GM12878 (cell line): ENCODE data around the gene CD9.

Source experiments
- CREM ChIP-seq: IDR thresholded peaks from 2 replicates; pipeline ENCODE4 v1.6.1; 2014; ENCODE audit warnings: antibody characterized with exemption, low read depth
- CTCF ChIP-seq, 3 experiments: IDR thresholded peaks in 2 of 3; conservative IDR thresholded peaks in 1 of 3; 2 replicates each; pipeline ENCODE4 v1.5.1; 2011; ENCODE audit warnings: low read depth in 3 of 3, low read length in 3 of 3, mild to moderate bottlenecking in 3 of 3, control low read depth in 2 of 3, moderate library complexity in 2 of 3, inconsistent platforms in 1 of 3, mixed read lengths in 1 of 3; ENCODE audit not compliant: control insufficient read depth in 2 of 3, insufficient read depth in 1 of 3; ENCODE audit errors: extremely low read depth in 1 of 3
- RAD21 ChIP-seq: IDR thresholded peaks from 2 replicates; pipeline ENCODE4 v1.6.1; 2011; ENCODE audit warnings: mild to moderate bottlenecking, low read depth, low read length, moderate library complexity; ENCODE audit not compliant: insufficient read depth
- RAD51 ChIP-seq: fragments of 450-650 bp; IDR thresholded peaks from 2 replicates; pipeline ENCODE4 v1.6.1; 2016; ENCODE audit warnings: moderate library complexity, mild to moderate bottlenecking, inconsistent platforms
- ZNF24 ChIP-seq: fragments of 450-650 bp; IDR thresholded peaks from 2 replicates; pipeline ENCODE4 v1.6.1; 2017; ENCODE audit warnings: antibody characterized with exemption, mild to moderate bottlenecking
- TF ChIP-seq, protein P1 (sequence below): IDR thresholded peaks from 2 replicates; pipeline ENCODE4 v1.6.1; 2012; ENCODE audit warnings: low read depth, low read length, improper control_type of control experiment
- TF ChIP-seq, protein P2 (sequence below): fragments of 450-650 bp; IDR thresholded peaks from 2 replicates; pipeline ENCODE4 v1.6.1; 2017; ENCODE audit warnings: mild to moderate bottlenecking, moderate library complexity

DNA sequence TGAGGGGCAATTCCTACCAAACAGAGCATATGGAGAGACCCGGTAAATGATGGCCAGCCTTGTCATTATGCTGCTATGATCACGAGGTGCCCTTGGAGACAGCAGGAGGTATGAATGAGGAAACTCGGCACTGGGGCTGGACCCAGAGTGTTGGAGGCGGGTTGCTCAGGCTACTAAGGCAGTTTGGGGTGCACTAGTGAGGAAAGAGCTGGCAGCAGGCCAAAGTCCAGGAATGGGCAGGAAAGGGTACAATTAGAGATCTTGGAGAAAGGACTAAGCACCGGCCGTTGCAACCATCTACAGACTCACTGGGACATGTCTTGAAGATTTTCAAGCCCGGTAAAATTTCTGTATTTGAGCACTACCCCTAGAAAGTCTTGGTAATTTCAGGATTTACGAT is 54.3 kb downstream of the CD9 start:
- TF ChIP-seq, protein P1, sequence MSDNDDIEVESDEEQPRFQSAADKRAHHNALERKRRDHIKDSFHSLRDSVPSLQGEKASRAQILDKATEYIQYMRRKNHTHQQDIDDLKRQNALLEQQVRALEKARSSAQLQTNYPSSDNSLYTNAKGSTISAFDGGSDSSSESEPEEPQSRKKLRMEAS, result no peak
- no peak for TF ChIP-seq ZNF24
- TF ChIP-seq, protein P2, sequence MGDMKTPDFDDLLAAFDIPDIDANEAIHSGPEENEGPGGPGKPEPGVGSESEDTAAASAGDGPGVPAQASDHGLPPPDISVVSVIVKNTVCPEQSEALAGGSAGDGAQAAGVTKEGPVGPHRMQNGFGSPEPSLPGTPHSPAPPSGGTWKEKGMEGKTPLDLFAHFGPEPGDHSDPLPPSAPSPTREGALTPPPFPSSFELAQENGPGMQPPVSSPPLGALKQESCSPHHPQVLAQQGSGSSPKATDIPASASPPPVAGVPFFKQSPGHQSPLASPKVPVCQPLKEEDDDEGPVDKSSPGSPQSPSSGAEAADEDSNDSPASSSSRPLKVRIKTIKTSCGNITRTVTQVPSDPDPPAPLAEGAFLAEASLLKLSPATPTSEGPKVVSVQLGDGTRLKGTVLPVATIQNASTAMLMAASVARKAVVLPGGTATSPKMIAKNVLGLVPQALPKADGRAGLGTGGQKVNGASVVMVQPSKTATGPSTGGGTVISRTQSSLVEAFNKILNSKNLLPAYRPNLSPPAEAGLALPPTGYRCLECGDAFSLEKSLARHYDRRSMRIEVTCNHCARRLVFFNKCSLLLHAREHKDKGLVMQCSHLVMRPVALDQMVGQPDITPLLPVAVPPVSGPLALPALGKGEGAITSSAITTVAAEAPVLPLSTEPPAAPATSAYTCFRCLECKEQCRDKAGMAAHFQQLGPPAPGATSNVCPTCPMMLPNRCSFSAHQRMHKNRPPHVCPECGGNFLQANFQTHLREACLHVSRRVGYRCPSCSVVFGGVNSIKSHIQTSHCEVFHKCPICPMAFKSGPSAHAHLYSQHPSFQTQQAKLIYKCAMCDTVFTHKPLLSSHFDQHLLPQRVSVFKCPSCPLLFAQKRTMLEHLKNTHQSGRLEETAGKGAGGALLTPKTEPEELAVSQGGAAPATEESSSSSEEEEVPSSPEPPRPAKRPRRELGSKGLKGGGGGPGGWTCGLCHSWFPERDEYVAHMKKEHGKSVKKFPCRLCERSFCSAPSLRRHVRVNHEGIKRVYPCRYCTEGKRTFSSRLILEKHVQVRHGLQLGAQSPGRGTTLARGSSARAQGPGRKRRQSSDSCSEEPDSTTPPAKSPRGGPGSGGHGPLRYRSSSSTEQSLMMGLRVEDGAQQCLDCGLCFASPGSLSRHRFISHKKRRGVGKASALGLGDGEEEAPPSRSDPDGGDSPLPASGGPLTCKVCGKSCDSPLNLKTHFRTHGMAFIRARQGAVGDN, result no peak
- no peak for TF ChIP-seq RAD21
- TF ChIP-seq CREM, result no peak
- no peak for TF ChIP-seq RAD51
- no peak for TF ChIP-seq CTCF (IDR thresholded peaks at IDR 0.05 in 2 of 3, conservative IDR thresholded peaks at IDR 0.05 in 1 of 3; ENCODE audit: control insufficient read depth in 2 of 3, extremely low read depth in 1 of 3, insufficient read depth in 1 of 3, low read depth in 3 of 3, low read length in 3 of 3)
